ENCODE data around the gene MBOAT1.

DNA sequence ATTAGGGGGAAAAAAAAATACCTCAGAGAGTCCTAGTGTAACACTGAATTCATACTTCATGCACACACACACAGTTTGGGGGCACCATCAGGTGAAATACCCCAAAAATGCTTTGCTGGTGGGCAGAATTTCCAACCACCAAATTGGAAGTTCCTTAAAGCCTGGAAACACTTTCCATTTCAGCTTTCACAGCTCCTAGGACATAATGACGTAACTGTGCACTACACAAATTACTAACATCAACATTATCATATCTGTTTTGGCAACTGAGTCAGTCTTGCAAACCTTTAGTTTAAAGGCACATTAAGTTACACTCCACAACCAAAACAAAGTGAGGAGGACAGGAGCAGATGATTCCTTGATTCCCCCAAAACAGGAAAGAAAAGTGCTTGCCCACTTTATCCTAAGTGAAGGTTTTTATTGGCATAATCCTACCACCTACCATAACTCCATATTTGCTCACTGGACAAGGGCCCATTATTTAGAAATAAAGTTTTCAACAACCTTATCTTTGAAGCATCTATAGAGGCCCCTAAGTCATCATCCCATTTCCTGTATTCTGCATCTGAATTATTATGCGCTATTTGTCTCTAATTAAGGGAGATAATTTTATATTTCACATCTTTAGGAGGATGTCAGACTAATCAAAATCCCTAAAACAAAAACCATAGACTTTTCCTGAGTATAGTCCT is 3.4 kb downstream of the MBOAT1 start:
- no peak for TF ChIP-seq ZBTB1 (tag by site-specific recombination; IDR thresholded peaks at IDR 0.05)
- no peak for TF ChIP-seq BCL11B (tag by site-specific recombination; IDR thresholded peaks at IDR 0.05; ENCODE audit: low read depth)
- TF ChIP-seq ZNF138 (tag by site-specific recombination; IDR thresholded peaks at IDR 0.05; ENCODE audit: borderline replicate concordance): no peak
- no peak for TF ChIP-seq ZNF121 (tag by site-specific recombination; IDR thresholded peaks at IDR 0.05)

Measured in HEK293 (cell line).